ENCODE measurements around the gene LIFR. TPM values are rescaled to one million over a fixed set of nuclear protein-coding genes. Genes with fewer than 3 reads are reported as not detected.
A peak's percentile ranks its signal among the peaks of the same experiment; 100 is the strongest.

LIFR gene
- total and polyA plus RNA-seq, 11 donors, result 12.6 to 66.8 (median 38.5) TPM

- Histone ChIP-seq H3K4me3 (no peak overlapping the region), H3K27ac (no peak overlapping the region), H3K36me3 (no peaks in the 10 kb centered on the region), H3K27me3 (no peaks in the 10 kb centered on the region), H3K9me3 (no peaks in the 10 kb centered on the region), H3K4me1 (peaks cover under 1 to 84% (median 44%) of the 10 kb centered on the region in 12 donors)
- intact Hi-C loops (cut with DNase I), result no loop called here
- DNase-seq, result no peak
- 67 to 95% (median 92%) methylated on average over 2 of the region's 2 CpGs for WGBS, 4 donors
- no peak for TF ChIP-seq POLR2A (IDR thresholded peaks at IDR 0.05)
- TF ChIP-seq CTCF (IDR thresholded peaks at IDR 0.05), result no peak
- ATAC-seq, result no peak
Observed at GRCh38 chr5:38543074-38543473, 13.4 kb downstream of the LIFR start.

GRCh38 chr5:38541174-38541725 is 15.2 kb downstream of the LIFR start:
- intact Hi-C loops (cut with DNase I), result no loop called here
- no peak for DNase-seq
- Histone ChIP-seq H3K36me3 (no peaks in the 10 kb centered on the region), H3K4me1 (peaks cover 0 to 84% (median 37%) of the 10 kb centered on the region in 12 donors), H3K27ac (peak overlapping the region in 4 of 12 donors; percentile 2 to 57 (median 44)), H3K9me3 (no peaks in the 10 kb centered on the region), H3K27me3 (no peaks in the 10 kb centered on the region), H3K4me3 (no peak overlapping the region)
- TF ChIP-seq CTCF (IDR thresholded peaks at IDR 0.05), result no peak
- no peak for TF ChIP-seq POLR2A (IDR thresholded peaks at IDR 0.05)
- 59 to 73% (median 69%) methylated on average over 2 of the region's 2 CpGs for WGBS, 4 donors
- no peak for ATAC-seq

GRCh38 chr5:38540314-38540713 is 16.1 kb downstream of the LIFR start:
- intact Hi-C loops (cut with DNase I), result no loop called here
- H3K9me3 ChIP-seq, result no peaks in the 10 kb centered on the region
- H3K27me3 ChIP-seq, result no peaks in the 10 kb centered on the region
- ATAC-seq (peak; percentile 89 to 96 (median 92)), DNase-seq (peak; percentile 38 to 69 (median 62))
- WGBS, 4 donors, result 39 to 52% (median 44%) methylated on average over 6 of the region's 6 CpGs
- no peaks in the 10 kb centered on the region for H3K36me3 ChIP-seq
- H3K27ac ChIP-seq, result peak overlapping the region in 6 of 12 donors; percentile 6 to 57 (median 30)
- H3K4me3 ChIP-seq, result peak overlapping the region in 1 of 12 donors; percentile 1
- TF ChIP-seq CTCF (IDR thresholded peaks at IDR 0.05) (no peak), POLR2A (IDR thresholded peaks at IDR 0.05) (no peak)
- H3K4me1 ChIP-seq, result peaks cover 0 to 89% (median 40%) of the 10 kb centered on the region in 12 donors

GRCh38 chr5:38538161-38538560 is 18.3 kb downstream of the LIFR start:
- H3K27me3 ChIP-seq, result no peaks in the 10 kb centered on the region
- H3K4me1 ChIP-seq, result peaks cover 2 to 95% (median 47%) of the 10 kb centered on the region in 12 donors
- DNase-seq, result no peak
- intact Hi-C loops (cut with DNase I), result no loop called here
- no peak for ATAC-seq
- no peaks in the 10 kb centered on the region for H3K9me3 ChIP-seq
- H3K36me3 ChIP-seq, result no peaks in the 10 kb centered on the region
- H3K27ac ChIP-seq, result no peak overlapping the region
- 52 to 59% (median 53%) methylated on average over 2 of the region's 2 CpGs for WGBS, 4 donors
- no peak overlapping the region for H3K4me3 ChIP-seq
- TF ChIP-seq CTCF (IDR thresholded peaks at IDR 0.05) (no peak), POLR2A (IDR thresholded peaks at IDR 0.05) (no peak)

All from heart left ventricle (tissue), 16 donors.